Skeletal muscle tissue (tissue), 4 donors: ENCODE data around the gene RHBDD2. TPM values are rescaled to one million over a fixed set of nuclear protein-coding genes. Genes with fewer than 3 reads are reported as not detected.

Source experiments
- H3K27ac ChIP-seq: one replicate; pipeline ENCODE4 v1.7.0; 2013; ENCODE audit warnings: mild to moderate bottlenecking, low read depth, low read length, inconsistent platforms
- H3K27me3 ChIP-seq, 3 donors: one replicate each; pipeline ENCODE4 v1.7.0; 2013; ENCODE audit warnings: low read length in 3 of 3; ENCODE audit not compliant: control insufficient read depth in 3 of 3, insufficient read depth in 3 of 3
- H3K36me3 ChIP-seq, 3 donors: one replicate each; pipeline ENCODE4 v1.7.0; 2013; ENCODE audit warnings: low read length in 3 of 3; ENCODE audit not compliant: control insufficient read depth in 3 of 3, insufficient read depth in 3 of 3
- H3K4me1 ChIP-seq, 3 donors: one replicate each; pipeline ENCODE4 v1.7.0; 2013; ENCODE audit warnings: low read length in 3 of 3, mild to moderate bottlenecking in 3 of 3; ENCODE audit not compliant: control insufficient read depth in 3 of 3, insufficient read depth in 3 of 3
- H3K4me3 ChIP-seq, 3 donors: one replicate each; pipeline ENCODE4 v1.7.0; 2013; ENCODE audit warnings: low read length in 3 of 3
- H3K9ac ChIP-seq, 3 donors: one replicate each; pipeline ENCODE4 v1.7.0; 2013; ENCODE audit warnings: low read length in 3 of 3, mild to moderate bottlenecking in 3 of 3, moderate library complexity in 2 of 3, low read depth in 1 of 3
- H3K9me3 ChIP-seq, 3 donors: one replicate each; pipeline ENCODE4 v1.7.0; 2013; ENCODE audit warnings: low read length in 3 of 3; ENCODE audit not compliant: control insufficient read depth in 3 of 3
- total RNA-seq: library from RNA; depleted of rRNA; stranded (reverse); fragments of >200 nt; gene quantifications from one replicate; pipeline ENCODE4 v1.2.3, GENCODE V29; 2014
- donor health status: Osteomylitis.

Gene RHBDD2
- total RNA-seq, 1 donor from 2014 or later, result 7.8 TPM

DNA sequence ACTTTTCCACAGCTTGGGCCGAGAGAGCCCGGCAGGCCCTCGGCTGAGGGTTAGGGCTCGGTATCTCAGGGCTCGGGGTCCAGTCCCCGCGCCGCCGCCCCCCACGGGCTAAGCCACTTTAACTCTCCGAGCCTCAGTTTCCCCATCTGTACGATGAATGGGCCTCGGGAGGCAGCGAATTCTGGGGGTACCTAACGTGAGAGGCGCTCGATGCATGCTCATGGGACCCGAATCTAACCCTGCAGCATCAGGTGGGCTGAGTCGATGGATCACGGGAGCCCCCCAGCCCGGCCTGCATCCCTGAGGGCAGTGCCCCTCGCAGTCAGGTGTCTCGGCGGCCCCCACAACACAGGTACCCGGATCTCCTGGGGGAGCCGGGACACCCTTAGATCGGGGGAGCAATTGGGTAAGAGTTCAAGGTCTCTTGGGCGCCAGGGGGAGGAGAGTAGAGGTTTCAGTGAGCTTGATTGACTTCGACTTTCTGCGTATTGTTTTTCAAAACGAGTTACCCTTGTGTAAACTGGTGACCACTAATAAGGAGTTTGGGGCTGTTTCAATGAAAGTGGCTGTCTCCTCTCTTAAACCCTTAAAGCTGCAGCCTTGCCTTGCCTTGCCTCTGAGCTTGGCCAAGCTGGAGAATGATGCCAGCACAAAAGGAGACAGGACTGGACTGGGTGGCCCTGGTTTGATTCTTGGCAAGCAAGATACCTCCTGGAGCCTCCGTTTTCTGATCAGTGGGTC is 36.8 kb downstream of the RHBDD2 start:
- Histone ChIP-seq H3K27ac (peak overlapping the region; percentile 85), H3K27me3 (no peaks in the 10 kb centered on the region), H3K4me3 (peak overlapping the region; percentile 74 to 94 (median 91)), H3K9ac (peak overlapping the region; percentile 91 to 93 (median 92)), H3K36me3 (no peaks in the 10 kb centered on the region), H3K4me1 (peaks cover 18 to 41% (median 33%) of the 10 kb centered on the region in 3 donors), H3K9me3 (no peaks in the 10 kb centered on the region)

- peak overlapping the region; percentile 74 to 94 (median 91) for H3K4me3 ChIP-seq
- H3K27me3 ChIP-seq, result no peaks in the 10 kb centered on the region
- H3K27ac ChIP-seq, result peak overlapping the region; percentile 85
- peaks cover 21 to 46% (median 37%) of the 10 kb centered on the region in 3 donors for H3K4me1 ChIP-seq
- no peaks in the 10 kb centered on the region for H3K36me3 ChIP-seq
- H3K9ac ChIP-seq, result peak overlapping the region; percentile 91 to 93 (median 92)
- no peaks in the 10 kb centered on the region for H3K9me3 ChIP-seq
Observed at GRCh38 chr7:75916259-75916658, 37.4 kb downstream of the RHBDD2 start.

DNA sequence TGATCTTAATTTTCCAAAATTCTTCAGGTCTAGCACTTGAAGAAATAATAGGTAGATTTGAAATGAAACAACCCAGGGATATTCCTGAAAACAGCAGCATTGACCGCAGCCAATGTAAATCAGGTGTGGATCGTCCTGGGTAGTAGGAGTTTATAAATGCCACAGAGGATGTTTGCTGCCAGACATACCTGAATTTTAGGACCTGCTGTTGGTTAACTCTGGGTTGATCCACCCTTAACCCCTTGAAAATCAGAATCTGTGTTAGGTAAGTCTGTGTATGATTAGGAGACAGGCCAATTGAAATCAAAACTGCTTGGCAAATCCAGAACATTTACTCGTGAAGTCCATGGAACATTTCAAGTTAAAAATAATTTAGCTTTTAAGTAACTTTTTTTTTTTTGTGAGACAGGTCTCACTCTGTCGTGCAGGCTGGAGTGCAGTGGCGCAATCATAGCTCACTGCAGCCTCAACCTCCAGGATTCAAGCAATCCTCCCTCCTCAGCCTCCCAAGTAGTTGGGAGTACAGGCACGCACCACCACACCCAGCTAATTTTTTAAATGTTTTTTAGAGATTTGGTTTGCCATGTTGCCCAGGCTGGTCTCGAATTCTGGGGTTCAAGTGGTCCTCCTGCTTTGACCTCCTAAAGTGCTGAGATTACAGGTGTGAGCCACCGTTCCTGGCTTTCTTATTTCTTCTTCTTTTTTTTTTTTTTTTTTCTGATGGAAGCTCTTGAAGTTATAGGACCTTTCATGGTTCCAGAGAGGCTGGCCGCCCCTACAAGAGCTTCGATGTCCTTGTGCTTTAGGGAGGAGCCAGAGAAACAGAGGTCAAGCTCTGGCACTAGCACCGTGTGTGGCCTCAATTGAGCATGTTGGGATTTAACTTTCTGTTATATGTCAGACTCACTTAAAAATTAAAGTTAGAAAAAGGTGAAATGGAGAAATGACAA is 38.1 kb downstream of the RHBDD2 start:
- Histone ChIP-seq H3K9ac (peak overlapping the region in 1 of 3 donors; percentile 91), H3K9me3 (no peaks in the 10 kb centered on the region), H3K4me1 (peaks cover 21 to 53% (median 41%) of the 10 kb centered on the region in 3 donors), H3K27me3 (no peaks in the 10 kb centered on the region), H3K36me3 (no peaks in the 10 kb centered on the region), H3K27ac (no peak overlapping the region), H3K4me3 (peak overlapping the region in 1 of 3 donors; percentile 91)

GRCh38 chr7:75920431-75921161 is 41.8 kb downstream of the RHBDD2 start:
- Histone ChIP-seq H3K4me1 (peaks cover 18 to 51% (median 48%) of the 10 kb centered on the region in 3 donors), H3K4me3 (no peak overlapping the region), H3K9me3 (no peaks in the 10 kb centered on the region), H3K9ac (no peak overlapping the region), H3K27ac (no peak overlapping the region), H3K27me3 (no peaks in the 10 kb centered on the region), H3K36me3 (no peaks in the 10 kb centered on the region)

DNA sequence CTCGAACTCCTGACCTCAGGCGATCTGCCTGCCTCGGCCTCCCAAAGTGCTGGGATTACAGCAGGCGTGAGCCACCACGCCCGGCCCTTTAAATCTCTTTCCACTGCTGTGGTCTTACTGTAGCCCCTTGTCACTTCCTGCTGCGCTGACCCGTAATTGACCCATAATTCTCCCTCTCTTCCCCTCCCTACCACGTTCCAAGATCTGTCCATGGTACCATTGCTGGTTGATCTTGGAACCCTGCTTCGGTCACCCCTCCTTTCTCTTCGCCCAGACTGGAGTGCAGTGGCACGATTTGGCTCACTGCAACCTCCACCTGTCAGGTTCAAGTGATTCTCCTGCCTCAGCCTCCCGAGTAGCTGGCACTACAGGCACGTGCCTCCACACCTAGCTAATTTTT is 42.6 kb downstream of the RHBDD2 start:
- Histone ChIP-seq H3K27ac (no peak overlapping the region), H3K9ac (no peak overlapping the region), H3K36me3 (no peaks in the 10 kb centered on the region), H3K4me1 (peaks cover 17 to 46% (median 44%) of the 10 kb centered on the region in 3 donors), H3K27me3 (no peaks in the 10 kb centered on the region), H3K4me3 (no peak overlapping the region), H3K9me3 (no peaks in the 10 kb centered on the region)

DNA sequence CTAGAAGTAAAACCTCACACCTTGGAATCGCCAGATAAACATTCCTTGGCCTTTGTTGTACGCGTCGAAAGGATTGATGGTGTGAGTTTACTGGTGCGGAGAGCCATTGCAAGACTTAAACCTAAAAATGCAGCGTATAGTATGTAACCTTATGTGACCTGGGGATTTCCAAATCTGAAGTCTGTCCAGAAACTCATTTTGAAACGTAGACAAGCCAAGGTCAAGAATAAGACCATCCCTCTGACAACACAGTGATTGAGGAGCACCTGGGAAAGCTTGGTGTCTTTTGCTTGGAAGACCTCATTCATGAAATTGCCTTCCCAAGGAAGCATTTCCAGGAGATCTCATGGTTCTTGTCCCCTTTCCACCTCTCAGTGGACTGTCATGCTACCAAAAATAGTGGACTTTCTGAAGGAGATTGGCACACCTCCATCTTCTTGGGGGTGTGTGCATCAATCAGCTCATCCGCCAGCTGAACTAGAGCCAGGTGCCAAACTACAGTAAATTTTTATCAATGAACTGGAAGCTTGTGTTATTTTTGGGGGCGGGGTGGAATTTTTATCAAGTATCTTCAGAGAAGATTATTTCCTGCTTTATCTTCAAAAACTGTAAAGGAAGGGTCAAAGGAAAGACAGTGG is 44.3 kb downstream of the RHBDD2 start:
- Histone ChIP-seq H3K9ac (no peak overlapping the region), H3K36me3 (no peaks in the 10 kb centered on the region), H3K27me3 (no peaks in the 10 kb centered on the region), H3K27ac (no peak overlapping the region), H3K4me1 (peaks cover 17 to 50% (median 44%) of the 10 kb centered on the region in 3 donors), H3K9me3 (no peaks in the 10 kb centered on the region), H3K4me3 (no peak overlapping the region)

DNA sequence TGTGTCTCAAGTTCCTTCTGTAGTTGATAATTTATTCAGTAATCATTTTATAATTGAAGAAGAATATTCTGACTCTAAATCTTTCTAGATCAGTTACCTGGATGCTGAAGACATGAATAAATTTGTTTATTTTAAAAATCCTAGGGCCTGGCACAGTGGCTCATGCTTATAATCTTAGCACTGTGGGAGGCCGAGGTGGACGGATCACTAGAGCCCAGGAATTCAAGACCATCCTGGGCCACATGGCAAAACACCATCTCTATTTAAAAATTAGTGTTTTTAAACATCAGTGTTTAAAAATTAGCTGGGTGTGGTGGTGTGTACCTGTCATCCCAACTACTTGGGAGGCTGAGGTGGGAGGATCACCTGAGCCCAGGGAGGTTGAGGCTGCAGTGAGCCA is 45.4 kb downstream of the RHBDD2 start:
- Histone ChIP-seq H3K27me3 (no peaks in the 10 kb centered on the region), H3K27ac (no peak overlapping the region), H3K4me1 (peaks cover 14 to 41% (median 36%) of the 10 kb centered on the region in 3 donors), H3K9me3 (no peaks in the 10 kb centered on the region), H3K36me3 (no peaks in the 10 kb centered on the region), H3K9ac (no peak overlapping the region), H3K4me3 (no peak overlapping the region)

- no peak overlapping the region for H3K9ac ChIP-seq
- no peaks in the 10 kb centered on the region for H3K27me3 ChIP-seq
- H3K4me1 ChIP-seq, result peaks cover 14 to 35% (median 34%) of the 10 kb centered on the region in 3 donors
- no peak overlapping the region for H3K27ac ChIP-seq
- H3K9me3 ChIP-seq, result no peaks in the 10 kb centered on the region
- no peaks in the 10 kb centered on the region for H3K36me3 ChIP-seq
- H3K4me3 ChIP-seq, result no peak overlapping the region
Observed at GRCh38 chr7:75924889-75925288, 46.1 kb downstream of the RHBDD2 start.

DNA sequence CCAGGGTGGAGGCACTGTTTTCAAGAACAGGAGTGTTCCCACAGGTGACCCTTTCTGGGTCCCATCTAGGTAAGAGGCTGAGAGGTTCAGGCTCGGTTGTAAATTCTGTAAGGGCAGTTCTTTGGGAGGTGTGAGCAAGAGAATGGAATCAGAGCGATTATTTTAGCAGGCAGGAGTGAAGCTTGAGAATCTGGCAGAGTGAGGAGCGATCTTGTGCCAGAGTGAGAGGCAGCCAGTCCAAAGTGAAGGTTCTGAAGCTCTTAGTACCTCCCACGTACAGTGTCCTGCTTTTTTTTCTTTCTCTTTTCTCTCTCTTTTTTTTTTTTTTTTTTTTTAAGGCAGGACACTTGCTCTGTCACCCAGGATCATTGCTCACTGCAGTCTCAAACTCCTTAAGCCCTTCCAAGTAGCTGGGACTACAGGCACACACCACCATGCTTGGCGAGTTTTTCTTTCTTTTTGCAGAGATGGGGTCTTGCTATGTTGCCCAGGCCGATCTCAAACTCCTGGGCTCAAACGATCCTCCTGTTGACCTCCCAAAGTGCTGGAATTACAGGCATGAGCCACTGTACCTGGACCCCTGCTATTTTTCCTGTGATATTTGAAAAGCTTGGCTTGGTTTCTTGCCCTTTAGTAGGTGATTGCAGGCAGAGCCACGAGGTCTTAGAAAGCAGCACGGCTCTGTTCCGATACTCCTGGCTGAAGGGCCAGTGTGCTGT is 47.0 kb downstream of the RHBDD2 start:
- no peaks in the 10 kb centered on the region for H3K36me3 ChIP-seq
- peaks cover 9 to 28% (median 27%) of the 10 kb centered on the region in 3 donors for H3K4me1 ChIP-seq
- H3K27ac ChIP-seq, result peak overlapping the region; percentile 18

More for the DNA sequence above, 47.0 kb downstream of the RHBDD2 start:
- no peaks in the 10 kb centered on the region for H3K9me3 ChIP-seq
- no peak overlapping the region for H3K4me3 ChIP-seq
- H3K9ac ChIP-seq, result no peak overlapping the region
- H3K27me3 ChIP-seq, result no peaks in the 10 kb centered on the region
